HepG2 (cell line): Measurements from ENCODE around the gene TOP2B. TPM values are rescaled to one million over a fixed set of nuclear protein-coding genes. Genes with fewer than 3 reads are reported as not detected.

Experiments used
- ATAC-seq: fragments of 200-7000 bp; cut with Tn5 transposase; 3 replicates; pipeline ENCODE4 v1.9.1; 2020; ENCODE audit warnings: mild to moderate bottlenecking, moderate library complexity
- BruUV-seq: library from RNA; stranded (reverse); fragments of 400-500 nt; replicated peaks from 2 replicates; lab custom pipeline; 2021; lab: Mats Ljungman, UMichigan
- CTCF ChIA-PET: fragments of 300-600 bp; formaldehyde crosslinking; extraction: SDS; loops from one replicate; lab custom pipeline; 2021; ENCODE audit warnings: low total read pairs, inconsistent platforms, low intra/inter-chr PET ratio; lab: Yijun Ruan, JAX
- POLR2A ChIA-PET: fragments of 350-600 bp; sonication (Branson Sonifier 250); formaldehyde crosslinking; loops from one replicate; lab custom pipeline; 2020; ENCODE audit warnings: antibody characterized with exemption, inconsistent platforms; lab: Yijun Ruan, JAX
- DNase-seq: peaks from one replicate; pipeline ENCODE4 v3.0.0-alpha.2; 2015; ENCODE audit warnings: low spot score
- FAIRE-seq: peaks from 3 replicates; lab custom pipeline; 2011; peaks lifted over from hg19 to GRCh38; lab: Jason Lieb, UNC
- H2AFZ ChIP-seq: one replicate; pipeline ENCODE4 v1.6.1; 2011; ENCODE audit warnings: low read length, inconsistent platforms
- H3K27ac ChIP-seq: fragments of 300-600 bp; 3 replicates; pipeline ENCODE4 v1.8.0; 2011; ENCODE audit warnings: mixed run types, mild to moderate bottlenecking, mixed read lengths, low read length, inconsistent platforms; ENCODE audit not compliant: insufficient read depth; ENCODE audit errors: extremely low read length
- H3K27me3 ChIP-seq, 2 experiments: fragments of 200-600 bp in 1 of 2; 2 replicates in 1 of 2; 3 replicates in 1 of 2; pipeline versions ENCODE4 v1.6.0 to v1.8.0; 2011; ENCODE audit warnings: low read length in 2 of 2, mild to moderate bottlenecking in 2 of 2, moderate library complexity in 2 of 2, inconsistent platforms in 1 of 2; ENCODE audit not compliant: insufficient read depth in 2 of 2, control insufficient read depth in 1 of 2
- H3K36me3 ChIP-seq, 2 experiments: fragments of 200-600 bp in 1 of 2; replicated peaks in 1 of 2; 2 replicates in 1 of 2; 3 replicates in 1 of 2; pipeline versions ENCODE4 v1.5.1 to v1.8.0; 2011; ENCODE audit warnings: low read length in 2 of 2, inconsistent platforms in 1 of 2; ENCODE audit not compliant: insufficient read depth in 2 of 2, control insufficient read depth in 1 of 2
- H3K4me1 ChIP-seq: 2 replicates; pipeline ENCODE4 v1.5.1; 2012; ENCODE audit warnings: low read length, inconsistent platforms; ENCODE audit not compliant: insufficient read depth
- H3K4me2 ChIP-seq: 2 replicates; pipeline ENCODE4 v1.6.0; 2011; ENCODE audit warnings: low read depth, low read length, inconsistent platforms
- H3K4me3 ChIP-seq, 3 experiments: fragments of 200-600 bp in 1 of 3; sonication (generic), shearing (Covaris generic) in 1 of 3; replicated peaks in 1 of 3; 2 replicates each; pipeline ENCODE4 v1.5.1; 2011 to 2016; ENCODE audit warnings: low read length in 3 of 3, inconsistent platforms in 2 of 3, low read depth in 2 of 3, mild to moderate bottlenecking in 2 of 3, control low read depth in 1 of 3, mixed read lengths in 1 of 3; ENCODE audit not compliant: insufficient read depth in 1 of 3
- H3K79me2 ChIP-seq: one replicate; pipeline ENCODE4 v1.6.1; 2011; ENCODE audit warnings: low read length, inconsistent platforms; ENCODE audit not compliant: insufficient read depth
- H3K9ac ChIP-seq: 2 replicates; pipeline ENCODE4 v1.6.0; 2011; ENCODE audit warnings: mild to moderate bottlenecking, low read depth, low read length, inconsistent platforms; ENCODE audit not compliant: insufficient read depth
- H3K9me3 ChIP-seq: 2 replicates; pipeline ENCODE4 v1.5.1; 2012; ENCODE audit warnings: mild to moderate bottlenecking, low read length
- H4K20me1 ChIP-seq: 2 replicates; pipeline ENCODE4 v1.6.0; 2011; ENCODE audit warnings: inconsistent platforms, mild to moderate bottlenecking, low read length, moderate library complexity; ENCODE audit not compliant: insufficient read depth
- ATAD3A ChIP-seq: sonication (generic); formaldehyde crosslinking; IDR thresholded peaks from 2 replicates; pipeline ENCODE4 v1.4.0; 2020; ENCODE audit warnings: missing genetic modification reagents
- ETV5 ChIP-seq: IDR thresholded peaks from 2 replicates; pipeline ENCODE4 v1.6.1; 2018; ENCODE audit warnings: missing biosample characterization, missing genetic modification reagents, inconsistent platforms, borderline replicate concordance
- GMEB1 ChIP-seq: sonication (generic); formaldehyde crosslinking; IDR thresholded peaks from 2 replicates; pipeline ENCODE4 v1.5.1; 2020; ENCODE audit warnings: missing genetic modification reagents, mild to moderate bottlenecking, borderline replicate concordance
- SMAD3 ChIP-seq: sonication (generic); formaldehyde crosslinking; IDR thresholded peaks from 2 replicates; pipeline ENCODE4 v1.4.0; 2020; ENCODE audit warnings: missing genetic modification reagents
- ZNF160 ChIP-seq: sonication (generic); formaldehyde crosslinking; IDR thresholded peaks from 2 replicates; pipeline ENCODE4 v1.8.0; 2022; ENCODE audit warnings: mild to moderate bottlenecking, inconsistent platforms, missing genetic modification reagents
- ZNF670 ChIP-seq: sonication (generic); formaldehyde crosslinking; IDR thresholded peaks from 2 replicates; pipeline ENCODE4 v1.8.0; 2022; ENCODE audit warnings: mild to moderate bottlenecking, missing genetic modification reagents, borderline replicate concordance
- ZSCAN30 ChIP-seq: sonication (generic); formaldehyde crosslinking; IDR thresholded peaks from 2 replicates; pipeline ENCODE4 v1.5.0; 2020; ENCODE audit warnings: mild to moderate bottlenecking, missing genetic modification reagents
- WGBS: methylation state at CpG from one replicate; pipeline ENCODE4 v1.1.6; 2017; ENCODE audit warnings: low lambda C conversion rate; 5-methylcytosine and 5-hydroxymethylcytosine counted together
- in situ Hi-C: cut with HindIII; loops from 2 replicates; pipeline ENCODE4 v1.10.0; 2017; ENCODE audit warnings: low pct_unique_long_range_greater_than_20kb; ENCODE audit not compliant: extremely low pct_ligation_motif_present
- intact Hi-C: fragments of 100-400 bp; cut with micrococcal nuclease; formaldehyde crosslinking; loops from one replicate; pipeline ENCODE4 v1.10.0; 2022; ENCODE audit not compliant: unreplicated experiment
- polyA plus RNA-seq, 8 experiments: library from polyadenylated mRNA; depleted of rRNA in 3 of 8; stranded (reverse) in 7 of 8; unstranded in 1 of 8; fragments of >200 nt; fragmentation: Illumina TruSeq in 4 of 8; extraction: Trizol in 4 of 8; gene quantifications; 2 replicates each; pipeline versions ENCODE4 v1.2.1 to v1.2.3, GENCODE V29; 2011 to 2016; ENCODE audit warnings: low read depth in 4 of 8, missing spikeins in 1 of 8, mixed read lengths in 1 of 8; ENCODE audit not compliant: insufficient read depth in 1 of 8
- total RNA-seq, 5 experiments: library from RNA; depleted of rRNA; stranded (reverse); fragments of >200 nt; fragmentation: Illumina TruSeq; extraction: Trizol; gene quantifications; 2 replicates each; pipeline ENCODE4 v1.2.3, GENCODE V29; 2016; ENCODE audit warnings: low read depth in 1 of 5

The TOP2B gene
- total and polyA plus RNA-seq, 2 of the 13 experiments (the other 11 are each of a cell fraction or from before 2014, with no cell fraction given): 27.6 to 88.1 TPM

- no peaks in the 10 kb centered on the region for H3K4me1 ChIP-seq
- CTCF ChIA-PET: interaction anchor here (1.4 to 2.5 kb wide), 2 partner anchors 208 to 313 kb away, joined by 8 to 44 read pairs; no protein-coding TSS in a partner anchor
- 73% methylated on average over 1 of the region's 1 CpG for WGBS
- in situ Hi-C loops: no loop called here
- H3K4me3 ChIP-seq: no peak overlapping the region
- no TSS peak for BruUV-seq
- no peak overlapping the region for H2AFZ ChIP-seq
- DNase-seq (no peak), ATAC-seq (no peak), FAIRE-seq (no peak)
- H3K79me2 ChIP-seq: peaks cover 83% of the 10 kb centered on the region
- peaks cover 24% of the 10 kb centered on the region for H4K20me1 ChIP-seq
- peaks cover 20% of the 10 kb centered on the region for H3K9me3 ChIP-seq
- no peak overlapping the region for H3K4me2 ChIP-seq
- POLR2A ChIA-PET: no interaction called here
- peak; percentile 98 for TF ChIP-seq ZNF160 (CRISPR knock-in tag)
- TF ChIP-seq ZNF670 (CRISPR knock-in tag): no peak
- no peak for TF ChIP-seq GMEB1 (CRISPR knock-in tag)
- TF ChIP-seq SMAD3 (CRISPR knock-in tag): no peak
- TF ChIP-seq ZSCAN30 (CRISPR knock-in tag): no peak
- TF ChIP-seq ETV5 (CRISPR knock-in tag): no peak
- TF ChIP-seq ATAD3A (CRISPR knock-in tag): no peak
- intact Hi-C loops: loop anchor here (1.0 to 10.0 kb wide), 5 partner anchors 133 to 1066 kb away; partner anchors contain the start of gene NGLY1
- H3K36me3 ChIP-seq: 0 out of 5 replicates have a peak, but pooled peaks cover 0 to 1% of the 10 kb centered on the region in 2 experiments
- no peak overlapping the region for H3K9ac ChIP-seq
- H3K27ac ChIP-seq: no peak overlapping the region
- H3K27me3 ChIP-seq: no peaks in the 10 kb centered on the region
Observed at GRCh38 chr3:25648925-25649830, 15.5 kb downstream of the TOP2B start.
